Fibroblast of gingiva (primary cell): ENCODE data around the gene IRAG1.

ENCODE experiments used
- DNase-seq: peaks from one replicate; pipeline ENCODE4 v3.0.0-alpha.2; 2011; ENCODE audit warnings: low read depth

The IRAG1 gene

GRCh38 chr11:10646005-10646404 lies 47.5 kb downstream of the IRAG1 start:
- no peak for DNase-seq

GRCh38 chr11:10645212-10645795 lies 48.3 kb downstream of the IRAG1 start:
- DNase-seq, result no peak
